WTC11 (cell line): ENCODE data around the gene HEPHL1. TPM values are rescaled to one million over a fixed set of nuclear protein-coding genes. Genes with fewer than 3 reads are reported as not detected.

Source experiments
- ATAC-seq: fragments of 200-7000 bp; cut with Tn5 transposase; 2 replicates; pipeline ENCODE4 v1.10.0; 2021; ENCODE audit warnings: mild to moderate bottlenecking, moderate library complexity
- CTCF ChIA-PET: fragments of 300-600 bp; sonication (Branson Sonifier 250); formaldehyde crosslinking; loops from one replicate; lab custom pipeline; 2021; ENCODE audit warnings: antibody characterized with exemption; lab: Charles Lee
- POLR2A ChIA-PET: fragments of 350-600 bp; sonication (Branson Sonifier 250); formaldehyde crosslinking; loops from one replicate; lab custom pipeline; 2021; ENCODE audit warnings: antibody characterized with exemption; lab: Charles Lee
- DNase-seq: peaks from one replicate; pipeline ENCODE4 v3.0.0; 2021; ENCODE audit warnings: low spot score
- H3K27ac Mint-ChIP-seq: 2 replicates; pipeline ENCODE4 v1.8.0; 2021; ENCODE audit warnings: mixed read lengths
- H3K27me3 Mint-ChIP-seq: 2 replicates; pipeline ENCODE4 v1.8.0; 2021; ENCODE audit warnings: low read depth, mild to moderate bottlenecking, moderate library complexity, mixed read lengths
- H3K36me3 Mint-ChIP-seq: 2 replicates; pipeline ENCODE4 v1.8.0; 2021; ENCODE audit warnings: mixed read lengths
- H3K4me1 Mint-ChIP-seq: 2 replicates; pipeline ENCODE4 v1.8.0; 2022; ENCODE audit warnings: mixed read lengths
- H3K4me3 Mint-ChIP-seq: 2 replicates; pipeline ENCODE4 v1.8.0; 2021; ENCODE audit warnings: mild to moderate bottlenecking, moderate library complexity, mixed read lengths
- H3K9me3 Mint-ChIP-seq: 2 replicates; pipeline ENCODE4 v1.8.0; 2021; ENCODE audit warnings: mixed read lengths
- AR ChIP-seq: fragments of 250-450 bp; sonication (Bioruptor Pico); IDR thresholded peaks from 2 replicates; pipeline ENCODE4 v1.9.0; 2021; ENCODE audit warnings: mild to moderate bottlenecking
- ATF2 ChIP-seq: sonication (generic); formaldehyde crosslinking; IDR thresholded peaks from 2 replicates; pipeline ENCODE4 v1.8.1; 2022; ENCODE audit warnings: low read depth, missing genetic modification reagents, borderline replicate concordance
- ELF4 ChIP-seq: sonication (generic); formaldehyde crosslinking; IDR thresholded peaks from 2 replicates; pipeline ENCODE4 v1.8.1; 2022; ENCODE audit warnings: low read depth, mild to moderate bottlenecking, moderate library complexity, missing genetic modification reagents
- FOXJ3 ChIP-seq: sonication (generic); formaldehyde crosslinking; IDR thresholded peaks from 2 replicates; pipeline ENCODE4 v1.9.0; 2021; ENCODE audit warnings: missing genetic modification reagents, mild to moderate bottlenecking, borderline replicate concordance
- GRHL2 ChIP-seq: fragments of 250-450 bp; sonication (Bioruptor Pico); IDR thresholded peaks from 2 replicates; pipeline ENCODE4 v1.8.0; 2022; ENCODE audit warnings: mild to moderate bottlenecking, moderate library complexity; ENCODE audit not compliant: insufficient replicate concordance, severe bottlenecking
- IRF2 ChIP-seq: sonication (generic); formaldehyde crosslinking; IDR thresholded peaks from 2 replicates; pipeline ENCODE4 v1.8.0; 2022; ENCODE audit warnings: low read depth, missing genetic modification reagents, borderline replicate concordance
- JUN ChIP-seq: sonication (generic); formaldehyde crosslinking; IDR thresholded peaks from 2 replicates; pipeline ENCODE4 v1.8.0; 2023; ENCODE audit warnings: mild to moderate bottlenecking, missing genetic modification reagents
- MAX ChIP-seq: sonication (generic); formaldehyde crosslinking; IDR thresholded peaks from 2 replicates; pipeline ENCODE4 v1.8.0; 2022; ENCODE audit warnings: mild to moderate bottlenecking, missing genetic modification reagents
- NFATC4 ChIP-seq: fragments of 250-450 bp; sonication (Bioruptor Pico); IDR thresholded peaks from 2 replicates; pipeline ENCODE4 v1.9.0; 2021; ENCODE audit warnings: mild to moderate bottlenecking
- NFE2L1 ChIP-seq: sonication (generic); formaldehyde crosslinking; IDR thresholded peaks from 2 replicates; pipeline ENCODE4 v1.8.1; 2023; ENCODE audit warnings: missing genetic modification reagents
- NR2C2 ChIP-seq: sonication (generic); formaldehyde crosslinking; IDR thresholded peaks from 2 replicates; pipeline ENCODE4 v1.8.0; 2022; ENCODE audit warnings: mild to moderate bottlenecking, missing genetic modification reagents
- NR3C1 ChIP-seq: sonication (generic); formaldehyde crosslinking; conservative IDR thresholded peaks from 2 replicates; pipeline ENCODE4 v1.8.1; 2023; ENCODE audit warnings: low read depth, mild to moderate bottlenecking, missing genetic modification reagents
- SP1 ChIP-seq: sonication (generic); formaldehyde crosslinking; conservative IDR thresholded peaks from 2 replicates; pipeline ENCODE4 v1.8.1; 2022; ENCODE audit warnings: missing genetic modification reagents
- TEAD4 ChIP-seq: sonication (generic); formaldehyde crosslinking; IDR thresholded peaks from 2 replicates; pipeline ENCODE4 v1.8.0; 2022; ENCODE audit warnings: mild to moderate bottlenecking, missing genetic modification reagents
- ZBTB43 ChIP-seq: sonication (generic); formaldehyde crosslinking; IDR thresholded peaks from 2 replicates; pipeline ENCODE4 v1.8.1; 2023; ENCODE audit warnings: mild to moderate bottlenecking, missing genetic modification reagents
- ZNF263 ChIP-seq: sonication (generic); formaldehyde crosslinking; IDR thresholded peaks from 2 replicates; pipeline ENCODE4 v1.8.1; 2022; ENCODE audit warnings: low read depth, mild to moderate bottlenecking, moderate library complexity, missing genetic modification reagents
- ZNF396 ChIP-seq: fragments of 250-450 bp; sonication (Bioruptor Pico); IDR thresholded peaks from 2 replicates; pipeline ENCODE4 v1.8.0; 2021; ENCODE audit warnings: mild to moderate bottlenecking, moderate library complexity, borderline replicate concordance
- total RNA-seq: library from RNA; stranded (reverse); gene quantifications from 3 replicates; pipeline ENCODE4 v1.2.3, GENCODE V29; 2021

Gene HEPHL1
- total RNA-seq, 1 experiment from 2014 or later, result 0.13 TPM

GRCh38 chr11:94090401-94090800, 69.2 kb downstream of the HEPHL1 start (continued):
- TF ChIP-seq NR3C1, result no peak

GRCh38 chr11:94091091-94091490, 69.9 kb downstream of the HEPHL1 start:
- no peak for TF ChIP-seq FOXJ3 (CRISPR knock-in tag)
- TF ChIP-seq, all 79 proteins: peak for 0
- Mint-ChIP-seq H3K4me3 (no peak overlapping the region), H3K27ac (no peak overlapping the region), H3K27me3 (no peaks in the 10 kb centered on the region; the same call in 1 of the 2 replicates), H3K9me3 (peaks cover 15% of the 10 kb centered on the region), H3K36me3 (0 out of 2 replicates have a peak, but pooled peaks cover 2% of the 10 kb centered on the region), H3K4me1 (peaks cover 2% of the 10 kb centered on the region; the same call in 1 of the 2 replicates)
- DNase-seq (no peak), ATAC-seq (no peak)
- ChIA-PET POLR2A (no interaction called here), CTCF (no interaction called here)

GRCh38 chr11:94100253-94100652, 79.1 kb downstream of the HEPHL1 start:
- H3K27ac Mint-ChIP-seq, result no peak overlapping the region
- H3K4me1 Mint-ChIP-seq, result peaks cover 2% of the 10 kb centered on the region
- ATAC-seq (no peak), DNase-seq (no peak)
- no peak for TF ChIP-seq ATF2 (CRISPR knock-in tag)
- TF ChIP-seq NFATC4 (CRISPR knock-in tag), result no peak
- no peak for TF ChIP-seq TEAD4 (CRISPR knock-in tag)
- no peak for TF ChIP-seq NFE2L1
- no peak for TF ChIP-seq ZNF263
- no peak for TF ChIP-seq NR2C2 (CRISPR knock-in tag)
- TF ChIP-seq IRF2 (CRISPR knock-in tag), result no peak
- TF ChIP-seq JUN (CRISPR knock-in tag), result no peak
- TF ChIP-seq SP1 (CRISPR knock-in tag), result no peak
- no peak for TF ChIP-seq ZBTB43
- no peak for TF ChIP-seq ELF4 (CRISPR knock-in tag)
- no peak for TF ChIP-seq MAX (CRISPR knock-in tag)
- no peak for TF ChIP-seq ZNF396
- TF ChIP-seq AR, result no peak
- no peak for TF ChIP-seq FOXJ3 (CRISPR knock-in tag)
- peaks cover 50% of the 10 kb centered on the region for H3K36me3 Mint-ChIP-seq
- CTCF ChIA-PET, result no interaction called here
- POLR2A ChIA-PET, result no interaction called here
- H3K9me3 Mint-ChIP-seq, result peaks cover 77% of the 10 kb centered on the region
- H3K4me3 Mint-ChIP-seq, result no peak overlapping the region
- H3K27me3 Mint-ChIP-seq, result peaks cover 13% of the 10 kb centered on the region

- Mint-ChIP-seq H3K27ac (no peak overlapping the region), H3K4me3 (no peak overlapping the region), H3K9me3 (peaks cover 59% of the 10 kb centered on the region), H3K36me3 (peaks cover 33% of the 10 kb centered on the region), H3K4me1 (peaks cover 15% of the 10 kb centered on the region), H3K27me3 (peaks cover 6% of the 10 kb centered on the region)
- TF ChIP-seq GRHL2, result no peak
- ATAC-seq, result no peak
- DNase-seq, result no peak
- CTCF ChIA-PET, result interaction anchor here (1.0 kb wide), 1 partner anchor 182 kb away, joined by 4 read pairs; no protein-coding TSS in a partner anchor
- POLR2A ChIA-PET, result no interaction called here
Measured at GRCh38 chr11:94103471-94103870, 82.3 kb downstream of the HEPHL1 start.
